GM18519 (cell line): ENCODE results near the gene FKBP8.
"Not testable (repeated sequence)": the region's sequence is repeated elsewhere in the genome, so short reads cannot be mapped to it uniquely, and the experiment has no call there.

Experiments
- ATAC-seq: cut with Tn5 transposase; IDR thresholded peaks from one replicate; pipeline ENCODE4 v1.9.1; 2021; ENCODE audit warnings: mild to moderate bottlenecking, moderate library complexity; ENCODE audit not compliant: unreplicated experiment, low FRiP score

The FKBP8 gene

DNA sequence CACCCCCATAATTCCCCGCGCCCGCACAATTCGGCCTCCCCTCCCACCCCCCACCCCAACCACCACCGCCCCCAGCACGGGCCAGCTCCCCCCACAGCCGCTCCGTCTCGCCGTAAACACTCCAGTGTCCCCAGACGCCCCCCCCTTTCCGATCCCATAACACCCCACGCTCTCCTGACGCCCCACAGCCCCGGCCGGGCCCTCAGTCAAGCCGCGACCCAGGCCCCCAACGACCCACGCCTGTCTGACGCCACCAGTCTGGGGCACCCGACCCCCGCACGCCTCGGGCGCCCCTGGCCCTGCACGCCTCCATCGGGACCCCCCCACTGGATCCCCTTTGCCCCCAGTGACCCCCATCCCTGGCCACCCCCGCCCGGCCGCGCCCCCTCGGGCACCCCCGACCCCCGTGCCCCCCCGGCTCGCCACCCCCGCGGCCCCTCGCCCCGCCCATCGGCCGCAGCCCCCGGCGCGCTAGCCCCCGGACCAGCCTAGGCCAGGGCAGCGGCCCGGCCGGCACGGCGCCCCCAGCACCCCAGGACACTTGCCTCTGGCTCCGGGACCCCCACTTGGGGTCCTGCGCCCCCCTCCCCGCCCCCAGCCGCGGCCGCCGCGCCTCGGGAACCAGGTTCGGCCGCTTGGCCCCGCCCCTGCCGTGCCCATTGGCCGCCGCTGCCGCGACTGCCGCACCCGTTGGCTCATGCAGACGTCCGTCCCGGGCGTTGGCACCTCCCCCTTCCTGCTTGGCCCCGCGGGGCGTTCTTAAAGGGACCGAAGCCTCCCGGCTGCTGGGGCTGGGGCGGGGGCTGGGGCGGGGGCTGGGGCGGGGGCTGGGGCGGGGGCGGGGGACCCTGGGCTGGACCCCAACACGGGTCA is at the start of gene FKBP8:
FKBP8 (minus strand) TSS at position 633 of the 873 bp plus-strand sequence. CDS start 1,603 bp downstream, outside the sequence.
- peak; percentile 83 for ATAC-seq

DNA sequence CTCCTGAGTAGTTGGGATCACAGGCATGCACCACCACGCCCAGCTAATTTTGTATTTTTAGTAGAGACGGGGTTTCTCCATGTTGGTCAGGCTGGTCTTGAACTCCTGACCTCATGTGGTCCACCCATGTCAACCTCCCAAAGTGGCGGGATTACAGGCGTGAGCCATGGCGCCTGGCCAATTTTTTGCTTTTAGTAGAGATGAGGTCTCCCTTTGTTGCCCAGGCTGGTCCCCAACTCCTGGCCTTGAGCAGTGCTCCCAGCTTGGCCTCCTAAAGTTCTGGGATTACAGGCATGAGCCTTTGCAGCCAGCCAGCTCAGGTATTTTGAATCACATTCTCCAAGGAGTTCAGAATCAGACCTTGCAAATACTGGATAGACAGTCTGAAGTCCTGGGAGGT is 49.4 kb upstream of the FKBP8 start:
- ATAC-seq: not testable (repeated sequence)

DNA sequence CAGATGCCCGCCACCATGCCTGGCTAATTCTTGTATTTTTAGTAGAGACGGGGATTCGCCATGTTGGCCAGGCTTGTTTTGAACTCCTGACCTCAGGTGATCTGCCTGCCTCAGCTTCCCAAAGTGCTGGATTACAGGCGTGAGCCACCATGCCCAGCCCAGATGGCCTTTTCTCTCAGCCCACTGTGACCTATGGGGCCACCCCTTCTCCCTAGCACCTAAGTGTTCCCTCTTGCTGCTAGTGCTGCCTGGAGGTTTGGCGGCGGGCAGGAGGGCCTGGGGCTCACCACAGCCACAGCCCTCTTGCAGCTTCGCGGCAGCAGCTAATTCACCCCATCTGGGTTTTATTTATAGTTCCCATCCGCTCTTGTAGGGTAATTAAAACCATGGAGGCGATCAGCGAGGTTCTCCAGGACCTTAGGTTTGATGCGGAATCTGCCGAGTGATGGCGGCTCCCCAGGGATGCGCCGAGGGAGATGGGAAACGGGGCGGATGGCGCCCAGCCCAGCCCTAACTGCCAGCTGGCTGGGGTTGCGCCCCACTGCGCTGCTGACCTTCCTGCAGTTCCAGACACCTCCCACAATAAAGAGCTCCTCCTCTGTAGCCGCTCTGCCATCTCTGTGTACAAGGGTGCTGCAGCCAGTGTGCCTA is 48.5 kb upstream of the FKBP8 start:
- no peak for ATAC-seq

DNA sequence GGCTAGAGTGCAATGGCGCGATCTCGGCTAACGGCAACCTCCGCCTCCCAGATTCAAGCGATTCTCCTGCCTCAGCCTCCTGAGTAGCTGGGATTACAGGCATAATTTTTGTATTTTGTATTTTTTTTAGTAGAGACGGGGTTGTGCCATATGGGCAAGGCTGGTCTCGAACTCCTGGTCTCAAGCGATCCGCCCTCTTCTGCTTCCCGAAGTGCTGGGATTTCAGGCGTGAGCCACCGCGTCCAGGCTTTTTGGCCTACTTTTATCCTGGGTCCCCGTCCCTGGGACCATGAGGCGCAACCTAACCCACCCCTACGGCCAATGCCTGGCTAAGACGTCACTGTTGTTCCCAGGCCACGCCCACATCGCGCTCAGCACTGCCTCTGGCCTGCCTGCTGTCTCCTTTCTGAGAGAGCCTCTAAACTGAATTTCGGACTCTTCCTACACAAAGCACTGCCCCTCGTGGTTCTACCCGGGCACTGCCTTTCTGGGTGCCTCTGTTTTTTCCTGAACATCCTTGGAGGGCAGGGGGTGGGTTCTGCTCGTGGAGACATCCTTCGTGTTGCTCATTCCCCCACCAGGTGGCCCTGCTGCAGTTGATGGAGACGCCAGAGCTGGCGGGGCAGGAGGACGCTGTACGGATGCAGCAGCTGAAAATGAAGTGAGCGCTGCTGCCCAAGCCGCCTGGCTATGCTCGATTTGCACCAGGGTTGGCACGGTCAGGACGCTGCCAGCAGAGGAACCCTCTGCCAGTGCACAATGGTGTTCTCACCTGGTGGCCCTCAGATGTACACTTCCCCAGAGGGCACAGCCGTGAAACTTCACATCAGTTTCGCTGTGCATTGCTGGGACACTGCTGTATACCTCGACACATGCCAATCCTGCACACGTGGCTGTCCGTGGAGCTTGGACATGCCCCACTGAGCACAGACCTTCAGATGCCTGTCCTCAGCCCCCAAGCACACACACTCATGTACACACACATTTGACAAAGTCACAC is 47.2 kb upstream of the FKBP8 start:
- no peak for ATAC-seq

DNA sequence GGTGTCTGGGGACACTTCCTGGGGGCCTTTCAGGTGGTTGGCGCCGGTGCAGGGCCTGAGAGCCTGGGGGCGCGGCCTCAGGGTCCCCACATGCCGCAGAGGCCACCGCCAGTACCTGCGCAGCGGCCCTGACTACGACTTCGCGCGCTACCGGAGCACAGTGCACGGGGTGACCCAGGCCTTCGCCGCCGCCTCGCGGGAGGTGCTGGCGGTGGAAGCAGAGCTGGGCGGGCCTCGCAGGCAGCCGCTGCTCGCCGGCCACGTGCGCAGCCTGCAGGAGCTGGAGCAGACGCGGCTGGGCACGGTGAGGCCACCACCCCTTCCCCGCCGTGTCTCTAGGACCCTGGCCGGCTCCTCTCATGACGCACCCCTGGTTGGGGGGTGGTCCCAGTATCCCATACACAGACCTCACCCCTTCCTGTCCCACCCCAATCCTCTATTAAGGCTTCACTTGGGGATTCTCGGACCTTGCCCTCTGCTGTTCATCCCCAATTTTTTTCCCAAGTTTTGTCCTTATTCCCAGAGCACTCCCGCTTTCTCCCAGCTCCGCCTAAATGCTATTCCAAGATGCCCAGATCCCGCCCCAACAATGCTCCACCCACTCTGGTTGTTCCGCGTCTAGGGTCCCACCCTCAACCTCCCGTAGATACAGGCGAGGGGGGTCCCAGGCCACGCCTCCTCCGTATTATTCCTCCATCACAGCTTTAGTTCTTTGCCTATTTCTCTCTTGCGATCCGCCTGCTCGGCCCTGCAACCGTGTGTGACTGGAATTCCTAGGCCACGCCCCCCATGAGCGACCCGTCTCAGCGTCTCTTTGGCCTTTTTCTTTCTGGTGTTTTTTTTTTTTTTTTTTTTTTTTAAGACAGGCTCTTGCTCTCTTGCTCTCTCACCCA is 46.3 kb upstream of the FKBP8 start:
- ATAC-seq: peak; percentile 20

DNA sequence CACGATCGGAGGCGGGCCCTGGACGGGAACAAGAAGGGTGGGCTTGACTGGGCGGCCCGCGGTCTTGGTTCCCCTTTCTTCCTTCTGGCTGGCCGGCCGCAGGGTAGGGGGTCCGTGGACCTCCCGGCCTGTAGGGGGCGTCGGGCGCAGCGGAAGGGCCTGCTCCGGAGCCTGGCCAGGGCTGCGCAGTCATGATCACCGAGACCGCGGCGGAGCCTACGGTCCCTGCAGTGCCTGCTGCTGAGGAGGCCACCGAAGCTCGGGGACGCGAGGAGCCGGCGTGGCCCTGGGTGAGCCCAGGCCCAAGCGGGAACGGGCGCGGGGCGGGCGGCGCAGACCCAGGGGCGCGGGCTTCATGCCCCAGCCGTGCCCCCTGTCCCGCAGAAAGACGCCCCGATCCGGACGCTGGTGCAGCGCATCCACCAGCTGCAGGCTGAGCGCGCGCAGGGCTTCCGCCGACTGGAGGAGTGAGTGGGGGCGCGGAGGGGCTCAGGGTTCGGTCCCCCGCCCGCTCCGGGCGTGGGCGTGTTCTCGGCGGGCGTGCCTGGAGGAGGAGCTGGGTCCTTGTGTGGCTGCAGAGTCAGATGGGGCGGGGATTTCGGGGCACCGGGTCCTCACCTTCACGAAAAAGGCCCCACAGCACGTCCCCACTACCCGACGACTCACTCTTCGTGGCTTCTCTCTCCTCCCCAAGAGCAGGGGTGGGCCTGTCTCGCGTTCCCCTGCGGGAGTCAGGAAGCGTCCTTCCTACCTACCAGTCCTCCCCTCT is 45.4 kb upstream of the FKBP8 start, which contains the start of gene REX1BD:
REX1BD (plus strand) TSS at position 188 of the 769 bp plus-strand sequence; CDS start at position 192, 4 bp downstream.
- peak; percentile 72 for ATAC-seq

DNA sequence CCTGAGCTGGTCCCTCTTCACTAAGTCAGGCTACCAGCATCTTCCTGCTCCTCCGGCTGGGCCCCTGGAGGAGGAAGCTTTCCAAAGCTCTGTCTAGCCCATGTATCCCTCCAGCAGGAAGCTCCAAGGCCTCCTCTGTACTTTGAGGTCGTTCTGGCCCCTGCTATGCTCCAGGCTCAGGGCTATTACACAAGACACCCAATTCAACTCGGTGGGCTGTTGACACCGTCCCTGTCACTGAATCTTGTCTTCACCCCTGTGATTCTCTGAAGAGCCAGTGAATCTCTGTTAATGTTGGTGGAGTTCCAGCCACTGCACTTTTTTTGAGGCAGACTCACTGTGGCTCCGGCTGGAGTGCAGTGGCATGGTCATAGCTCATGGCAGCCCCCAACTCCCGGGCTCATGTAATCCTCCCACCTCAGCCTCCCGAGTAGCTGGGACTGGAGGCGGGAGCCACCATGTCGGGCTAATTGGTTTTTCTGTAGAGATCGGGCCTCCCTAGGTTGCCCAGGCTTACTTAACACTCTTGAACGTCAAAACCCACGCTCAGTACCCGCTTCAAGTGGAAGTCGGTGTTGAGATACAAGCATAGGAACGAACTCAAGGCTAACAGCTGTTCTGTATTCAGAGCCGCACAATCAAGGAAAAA is 44.7 kb upstream of the FKBP8 start:
- no peak for ATAC-seq

DNA sequence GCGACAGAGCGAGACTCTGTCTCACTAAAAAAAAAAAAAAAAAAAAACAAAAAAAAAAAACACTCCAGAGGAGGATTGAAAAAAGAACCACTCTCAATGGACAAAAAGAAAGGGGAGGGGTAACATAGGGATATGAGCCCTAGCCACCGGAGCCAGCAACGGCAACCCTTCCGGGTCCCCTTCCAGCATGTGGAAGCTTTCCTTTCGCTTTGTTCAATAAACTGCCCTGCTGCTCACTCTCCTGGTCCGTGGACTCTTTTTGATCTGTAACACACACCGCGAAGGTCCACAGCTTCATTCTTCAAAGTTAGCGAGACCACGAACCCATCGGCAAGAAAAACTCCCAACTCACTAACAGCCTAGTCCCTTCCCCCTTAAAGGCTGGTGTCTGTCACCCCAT is 44.2 kb upstream of the FKBP8 start:
- no peak for ATAC-seq

DNA sequence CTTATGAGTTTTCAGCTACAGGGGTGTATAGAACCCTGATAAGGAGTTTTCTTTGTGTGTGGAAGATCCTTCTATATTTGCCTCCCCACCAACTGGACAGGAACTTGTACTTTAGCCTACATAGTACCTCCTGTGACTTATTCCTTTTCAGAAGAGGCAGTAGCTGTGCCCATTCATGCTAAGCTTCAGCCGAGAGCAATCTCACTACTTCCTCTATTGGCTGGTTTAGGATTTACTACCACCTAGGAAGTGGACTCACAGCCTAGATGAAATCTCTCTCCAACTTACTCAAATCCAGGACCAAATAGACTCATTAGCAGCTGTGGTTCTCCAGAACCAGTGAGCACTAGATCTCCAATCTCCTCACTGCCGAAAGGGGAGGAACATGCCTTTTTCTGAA is 42.9 kb upstream of the FKBP8 start:
- no peak for ATAC-seq

DNA sequence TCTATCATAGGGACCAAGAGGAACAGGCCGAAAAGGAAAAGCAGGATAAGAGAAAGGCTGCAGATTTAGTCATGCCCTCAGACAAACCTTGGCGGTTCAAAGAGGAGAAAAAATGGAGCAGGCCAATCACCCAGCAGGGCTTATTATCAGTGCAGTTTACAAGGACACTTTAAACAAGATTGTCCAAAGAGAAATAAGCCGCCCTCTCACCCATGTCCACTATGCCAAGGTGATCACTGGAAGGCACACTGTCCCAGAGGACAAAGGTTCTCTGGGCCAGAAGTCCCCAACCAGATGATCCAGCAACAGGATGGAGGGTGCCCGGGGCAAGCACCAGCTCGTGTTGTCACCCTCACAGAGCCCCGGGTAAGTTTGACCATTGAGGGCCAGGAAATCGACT is 36.9 kb upstream of the FKBP8 start:
- ATAC-seq: no peak

DNA sequence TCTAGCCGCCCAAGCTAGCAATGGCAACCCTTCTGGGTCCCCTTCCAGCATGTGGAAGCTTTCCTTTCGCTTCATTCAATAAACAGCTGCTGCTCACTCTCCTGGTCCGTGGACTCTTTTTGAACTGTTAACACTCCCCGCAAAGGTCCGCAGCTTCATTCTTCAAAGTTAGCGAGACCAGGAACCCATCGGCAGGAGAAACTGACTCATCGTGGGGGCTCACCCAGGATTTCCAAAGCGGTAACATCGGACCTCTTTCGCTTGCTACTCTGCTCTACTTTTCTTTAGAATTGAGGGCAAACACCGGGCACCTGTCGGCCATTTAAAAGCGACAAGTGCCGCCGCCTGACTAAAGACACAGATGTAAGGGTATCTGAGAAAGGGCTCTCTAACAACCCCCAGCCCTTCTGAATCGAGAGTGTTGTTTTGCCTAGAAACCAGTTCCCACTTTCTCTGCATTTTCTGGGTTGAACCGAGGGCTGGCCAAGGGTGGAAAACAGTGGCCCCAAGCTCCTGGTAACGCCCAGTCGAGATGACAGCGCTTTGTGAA is 34.1 kb upstream of the FKBP8 start:
- ATAC-seq: no peak

DNA sequence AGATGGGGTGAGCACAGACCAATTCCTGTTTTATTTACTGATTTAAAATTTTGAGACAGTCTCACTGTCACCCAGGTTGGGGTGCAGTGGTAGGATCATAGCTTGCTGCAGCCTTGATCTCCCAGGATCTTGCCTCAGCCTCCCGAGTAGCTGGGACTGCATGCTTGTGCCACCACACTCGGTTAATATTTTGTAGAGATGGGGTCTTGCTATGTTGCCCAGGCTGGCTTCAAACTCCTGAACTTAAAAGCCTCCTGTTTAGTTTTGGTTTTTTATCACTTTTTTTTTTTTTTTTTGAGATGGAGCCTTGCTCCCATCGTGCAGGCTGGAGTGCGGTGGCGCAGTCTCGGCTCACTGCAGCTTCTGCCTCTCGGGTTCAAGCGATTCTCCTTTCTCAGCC is 33.0 kb upstream of the FKBP8 start:
- no peak for ATAC-seq

DNA sequence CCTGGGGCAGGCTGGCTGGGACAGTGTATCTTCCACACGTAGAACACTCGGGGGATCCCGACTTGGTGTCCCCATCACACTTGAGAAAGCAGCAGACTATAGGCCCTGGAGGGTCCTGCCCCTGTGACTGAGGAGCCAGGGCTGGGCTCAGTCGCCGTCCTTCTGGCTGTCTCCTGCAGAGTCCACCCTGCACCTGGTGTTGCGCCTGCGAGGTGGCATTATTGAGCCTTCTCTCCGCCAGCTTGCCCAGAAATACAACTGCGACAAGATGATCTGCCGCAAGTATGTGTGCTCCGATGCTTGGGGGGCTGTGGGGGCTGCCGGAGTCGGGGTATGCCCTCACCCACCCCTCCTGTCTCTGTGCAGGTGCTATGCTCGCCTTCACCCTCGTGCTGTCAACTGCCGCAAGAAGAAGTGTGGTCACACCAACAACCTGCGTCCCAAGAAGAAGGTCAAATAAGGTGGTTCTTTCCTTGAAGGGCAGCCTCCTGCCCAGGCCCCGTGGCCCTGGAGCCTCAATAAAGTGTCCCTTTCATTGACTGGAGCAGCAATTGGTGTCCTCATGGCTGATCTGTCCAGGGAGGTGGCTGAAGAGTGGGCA is 31.4 kb upstream of the FKBP8 start:
- no peak for ATAC-seq

DNA sequence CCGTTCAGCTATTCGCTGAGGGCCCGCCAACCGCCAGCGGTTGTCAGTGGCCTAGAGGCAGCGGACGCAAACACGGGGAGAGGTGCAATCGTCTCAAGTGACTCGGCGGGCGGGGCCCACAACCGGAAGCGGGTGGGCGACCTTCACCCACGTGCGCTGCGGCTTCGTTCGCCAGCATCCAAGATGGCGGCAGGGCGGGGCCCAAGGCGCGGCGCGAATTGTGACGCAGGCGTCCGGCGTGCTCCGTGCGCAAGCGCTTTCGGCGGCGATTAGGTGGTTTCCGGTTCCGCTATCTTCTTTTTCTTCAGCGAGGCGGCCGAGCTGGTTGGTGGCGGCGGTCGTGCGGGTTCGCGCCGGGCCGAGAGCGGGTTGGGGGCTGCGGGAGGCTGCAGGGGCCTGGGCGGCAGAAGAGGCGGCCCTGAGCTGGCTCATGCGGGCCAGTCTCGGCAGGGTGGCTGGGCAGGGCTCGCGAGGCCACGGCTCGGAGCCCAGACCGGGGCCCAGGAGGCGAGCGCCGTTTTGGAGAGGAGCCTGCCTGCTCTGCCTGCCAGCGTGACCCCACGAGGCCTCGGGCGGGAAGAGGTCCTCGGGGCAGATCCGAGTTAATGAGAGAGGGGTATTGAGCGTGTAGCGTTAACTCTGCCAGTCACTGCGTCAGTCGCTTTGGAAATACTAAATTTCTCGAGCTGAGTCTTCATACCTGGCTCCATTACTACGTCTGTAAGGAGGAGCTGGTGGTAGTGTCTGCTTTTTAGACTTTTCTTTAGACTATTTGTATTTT is 28.4 kb upstream of the FKBP8 start, which contains the start of gene UBA52:
UBA52 (plus strand) TSS at position 294 of the 781 bp plus-strand sequence. CDS start 1,444 bp downstream, outside the sequence.
- ATAC-seq: peak; percentile 81

DNA sequence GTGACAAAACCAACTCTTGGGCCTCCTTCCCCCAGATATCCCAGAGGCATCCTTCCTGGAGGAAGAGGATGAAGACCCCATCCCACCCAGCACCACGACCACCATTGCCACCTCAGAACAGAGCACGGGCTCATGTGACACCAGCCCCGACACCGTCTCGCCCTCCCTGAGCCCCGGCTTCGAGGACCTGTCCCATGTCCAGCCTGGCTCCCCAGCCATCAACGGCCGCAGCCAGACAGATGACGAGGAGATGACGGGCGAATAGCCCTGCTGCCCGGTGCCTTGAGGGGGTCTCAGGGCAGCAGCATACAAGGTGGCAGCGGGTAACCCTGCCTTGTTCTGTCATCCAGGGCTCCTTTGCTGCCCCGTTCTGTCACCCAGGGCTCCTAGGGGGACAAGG is 25.0 kb upstream of the FKBP8 start:
- no peak for ATAC-seq

DNA sequence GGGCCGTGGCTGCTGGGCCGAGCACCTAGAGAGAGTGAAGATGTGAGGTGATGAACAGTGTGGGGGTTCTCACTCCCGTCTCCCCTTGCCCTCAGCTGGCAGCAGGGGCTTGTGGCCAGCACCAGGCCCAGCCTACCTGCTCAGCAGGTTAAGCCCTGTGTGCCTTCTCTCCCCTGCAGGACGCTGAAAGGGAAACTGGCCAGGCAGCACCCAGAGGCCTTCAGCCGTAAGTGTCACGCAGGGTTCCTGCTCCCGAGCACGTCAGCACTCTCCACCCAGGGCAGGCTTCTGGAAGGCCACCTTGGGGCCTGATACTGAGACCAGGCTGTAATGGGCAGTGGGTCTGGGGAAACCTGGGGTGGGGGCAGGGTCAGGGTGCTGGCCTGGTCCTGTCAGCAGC is 23.6 kb upstream of the FKBP8 start:
- ATAC-seq: no peak

DNA sequence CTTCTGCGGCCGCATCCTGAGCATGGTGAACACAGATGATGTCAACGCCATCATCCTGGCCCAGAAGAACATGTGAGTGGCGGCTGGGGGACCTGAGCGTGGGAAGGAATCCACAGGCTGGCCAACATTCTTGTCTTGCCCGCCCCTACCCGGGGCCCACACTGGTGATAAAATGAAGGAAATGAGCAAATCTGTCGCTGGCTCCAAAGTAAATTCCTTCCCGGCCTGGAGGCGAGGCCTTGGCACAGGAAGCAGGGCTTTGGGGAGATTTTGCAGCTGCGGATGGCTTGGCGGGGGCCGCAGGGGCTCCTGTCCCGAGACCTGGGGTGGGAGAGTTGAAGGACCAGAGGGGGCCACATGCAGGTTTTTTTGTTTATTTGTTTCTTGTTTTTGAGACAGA is 18.7 kb upstream of the FKBP8 start:
- no peak for ATAC-seq
